ENCODE results near the gene STUB1. TPM values are rescaled to one million over a fixed set of nuclear protein-coding genes. Genes with fewer than 3 reads are reported as not detected.

The STUB1 gene
- total and polyA plus RNA-seq, 2 of the 8 experiments (the other 6 are each of a cell fraction or from before 2014, with no cell fraction given), result 89.9 to 103 TPM

DNA sequence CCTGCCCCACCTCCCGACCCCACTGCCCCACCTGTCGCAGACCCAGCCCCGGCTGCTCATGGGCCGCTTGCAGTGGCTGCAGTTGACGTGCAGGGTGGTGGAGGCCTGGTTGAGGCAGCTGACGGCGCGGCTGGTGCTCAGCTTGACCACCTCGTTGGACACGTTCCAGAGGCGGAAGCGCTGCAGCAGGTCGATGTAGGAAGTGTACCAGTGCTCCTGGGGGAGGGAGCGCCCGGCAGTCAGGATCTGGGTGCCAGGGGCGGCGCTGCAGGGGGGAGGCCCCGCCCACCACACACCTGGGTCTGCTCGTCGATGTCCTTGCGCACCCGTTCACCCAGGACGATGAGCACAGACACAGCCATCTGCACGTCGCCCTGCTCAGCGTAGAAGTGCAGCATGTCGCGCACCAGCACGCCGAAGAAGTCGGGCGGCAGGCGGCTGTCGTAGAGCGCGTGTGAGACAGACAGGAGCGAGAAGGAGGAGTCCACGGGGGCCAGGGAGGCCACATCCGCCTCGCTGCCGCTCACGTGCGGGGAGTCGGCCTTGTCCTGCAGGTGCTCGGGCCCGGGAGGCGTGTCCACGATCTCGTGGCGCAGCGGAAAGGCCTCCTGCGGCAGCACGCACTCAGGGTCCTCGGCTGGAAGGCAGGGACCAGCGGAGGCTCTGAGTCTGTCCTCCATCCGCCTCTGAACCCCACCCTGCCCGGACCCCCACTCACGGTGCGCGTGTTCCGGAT, 4.9 kb downstream of the STUB1 start (continued):
- no peak for TF ChIP-seq JUND (IDR thresholded peaks at IDR 0.05; ENCODE audit: low read length)
- no peak for TF ChIP-seq EGR1 (IDR thresholded peaks at IDR 0.05; ENCODE audit: borderline replicate concordance, low read depth, low read length)
- no peak for TF ChIP-seq CREB1 (IDR thresholded peaks at IDR 0.05)
- no peak for TF ChIP-seq HDAC6 (IDR thresholded peaks at IDR 0.05; ENCODE audit: low read depth, low read length)
- no peak for TF ChIP-seq SP1 (IDR thresholded peaks at IDR 0.05; ENCODE audit: low read depth, low read length)
- TF ChIP-seq CBX5 (IDR thresholded peaks at IDR 0.05; ENCODE audit: low read depth, low read length), result no peak
- no peak for TF ChIP-seq GABPA (IDR thresholded peaks at IDR 0.05; ENCODE audit: borderline replicate concordance, insufficient read depth, low read length)
- TF ChIP-seq BRCA1 (IDR thresholded peaks at IDR 0.05; ENCODE audit: low read depth, low read length), result no peak
- no peak for TF ChIP-seq CBX8 (IDR thresholded peaks at IDR 0.05; ENCODE audit: borderline replicate concordance, low read depth, low read length)
